ENCODE results near the gene CCDC89.

CCDC89 gene

GRCh38 chr11:85721191-85721590 is 35.2 kb upstream of the CCDC89 start:
- TF ChIP-seq CREB1 (IDR thresholded peaks at IDR 0.05; ENCODE audit: low read depth) (no peak), YY1 (IDR thresholded peaks at IDR 0.05; ENCODE audit: low read depth) (no peak), EGR1 (IDR thresholded peaks at IDR 0.05) (no peak), MAX (IDR thresholded peaks at IDR 0.05) (no peak), ZBTB7A (IDR thresholded peaks at IDR 0.05; ENCODE audit: low read depth) (no peak), RAD21 (IDR thresholded peaks at IDR 0.05; ENCODE audit: low read depth) (no peak), NFIC (IDR thresholded peaks at IDR 0.05) (no peak), TAF1 (IDR thresholded peaks at IDR 0.05; ENCODE audit: low read depth) (no peak), TEAD4 (IDR thresholded peaks at IDR 0.05) (no peak), FOXM1 (IDR thresholded peaks at IDR 0.05; ENCODE audit: borderline replicate concordance, low read depth) (no peak), REST (IDR thresholded peaks at IDR 0.05; ENCODE audit: low read depth) (no peak), TCF12 (IDR thresholded peaks at IDR 0.05; ENCODE audit: low read depth) (no peak), EP300 (IDR thresholded peaks at IDR 0.05; ENCODE audit: borderline replicate concordance) (no peak)
- TF ChIP-seq, protein P1, sequence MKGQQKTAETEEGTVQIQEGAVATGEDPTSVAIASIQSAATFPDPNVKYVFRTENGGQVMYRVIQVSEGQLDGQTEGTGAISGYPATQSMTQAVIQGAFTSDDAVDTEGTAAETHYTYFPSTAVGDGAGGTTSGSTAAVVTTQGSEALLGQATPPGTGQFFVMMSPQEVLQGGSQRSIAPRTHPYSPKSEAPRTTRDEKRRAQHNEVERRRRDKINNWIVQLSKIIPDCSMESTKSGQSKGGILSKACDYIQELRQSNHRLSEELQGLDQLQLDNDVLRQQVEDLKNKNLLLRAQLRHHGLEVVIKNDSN (IDR thresholded peaks at IDR 0.05), result no peak

DNA sequence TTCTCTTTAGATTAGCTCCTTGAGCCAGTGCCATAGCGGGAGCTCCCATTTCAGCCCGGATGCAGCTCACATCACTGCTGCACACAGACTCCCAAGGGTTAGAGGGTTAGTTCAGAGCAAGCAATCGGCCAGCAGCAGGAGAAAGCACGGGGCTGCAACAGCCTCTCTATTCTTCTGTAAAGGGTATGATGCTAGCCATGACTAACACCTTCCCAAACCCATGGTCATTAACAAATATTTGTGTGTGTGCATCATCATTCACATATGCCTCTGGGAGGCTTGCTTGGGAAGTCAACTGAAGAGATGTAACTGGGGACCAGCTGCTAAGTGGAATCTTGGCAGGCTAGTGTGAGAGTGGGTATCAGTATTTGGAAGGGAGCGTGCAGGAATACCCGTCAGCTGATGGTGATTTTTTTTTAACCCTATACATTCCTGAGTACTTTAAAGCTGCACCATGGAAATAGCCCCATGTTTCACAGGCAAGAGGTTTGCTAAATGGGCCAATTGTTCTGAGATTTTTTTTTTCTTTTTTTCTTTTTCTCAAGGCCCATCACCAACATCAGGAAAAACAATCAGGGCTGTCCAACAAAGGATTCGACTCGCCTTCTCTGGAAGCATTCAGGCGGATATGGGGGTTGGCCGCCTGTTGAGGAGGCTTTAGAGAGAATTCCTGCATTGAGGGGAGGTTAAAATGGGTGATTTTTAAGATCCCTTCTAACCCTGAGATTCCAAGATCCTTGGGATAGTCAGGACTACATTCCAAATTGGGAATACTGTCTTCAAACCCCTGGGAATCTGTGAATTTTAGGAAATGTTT is 33.2 kb upstream of the CCDC89 start:
- TF ChIP-seq EGR1 (IDR thresholded peaks at IDR 0.05), result no peak
- TF ChIP-seq, protein P1 (IDR thresholded peaks at IDR 0.05), result peak; percentile 49
- TF ChIP-seq ZBTB7A (IDR thresholded peaks at IDR 0.05; ENCODE audit: low read depth), result no peak
- TF ChIP-seq EP300 (IDR thresholded peaks at IDR 0.05; ENCODE audit: borderline replicate concordance), result peak; percentile 56; the same call in 1 of the 2 replicates
- peak; percentile 31; the same call in 1 of the 2 replicates for TF ChIP-seq FOXM1 (IDR thresholded peaks at IDR 0.05; ENCODE audit: borderline replicate concordance, low read depth)
- no peak for TF ChIP-seq REST (IDR thresholded peaks at IDR 0.05; ENCODE audit: low read depth)
- peak; percentile 66 for TF ChIP-seq TCF12 (IDR thresholded peaks at IDR 0.05; ENCODE audit: low read depth)
- TF ChIP-seq NFIC (IDR thresholded peaks at IDR 0.05), result peak; percentile 74
- TF ChIP-seq TEAD4 (IDR thresholded peaks at IDR 0.05), result peak; percentile 87

- TF ChIP-seq, protein P1 (IDR thresholded peaks at IDR 0.05), result no peak
- TF ChIP-seq MAX (IDR thresholded peaks at IDR 0.05) (no peak), NFIC (IDR thresholded peaks at IDR 0.05) (no peak), CEBPB (IDR thresholded peaks at IDR 0.05) (no peak), ZBTB7A (IDR thresholded peaks at IDR 0.05; ENCODE audit: low read depth) (no peak), EGR1 (IDR thresholded peaks at IDR 0.05) (no peak)
These were observed 32.3 kb upstream of the CCDC89 start for GRCh38 chr11:85718126-85718943.

DNA sequence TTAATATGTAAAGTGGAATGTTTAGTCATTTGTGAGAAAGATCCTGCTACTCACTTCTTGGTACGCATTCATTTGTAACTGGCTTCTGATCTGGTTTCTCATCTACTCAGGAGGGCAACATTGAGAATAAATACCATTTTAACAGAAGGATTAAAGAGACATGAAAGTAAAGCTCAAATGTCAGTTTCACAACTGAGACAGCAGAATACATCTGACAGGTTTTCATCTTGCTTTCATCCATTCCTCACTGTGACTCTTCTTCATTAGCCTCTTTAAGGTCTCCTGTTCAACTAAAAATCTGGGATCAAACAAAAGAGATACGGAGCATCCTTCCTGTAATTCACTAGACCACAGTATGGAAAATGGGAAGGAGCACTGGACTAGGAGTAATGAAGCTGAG is 31.4 kb upstream of the CCDC89 start:
- TF ChIP-seq CREB1 (IDR thresholded peaks at IDR 0.05; ENCODE audit: low read depth) (no peak), NFIC (IDR thresholded peaks at IDR 0.05) (no peak), TCF12 (IDR thresholded peaks at IDR 0.05; ENCODE audit: low read depth) (no peak), REST (IDR thresholded peaks at IDR 0.05; ENCODE audit: low read depth) (no peak), TEAD4 (IDR thresholded peaks at IDR 0.05) (no peak), YY1 (IDR thresholded peaks at IDR 0.05; ENCODE audit: low read depth) (no peak), EGR1 (IDR thresholded peaks at IDR 0.05) (no peak), EP300 (IDR thresholded peaks at IDR 0.05; ENCODE audit: borderline replicate concordance) (no peak), FOXM1 (IDR thresholded peaks at IDR 0.05; ENCODE audit: borderline replicate concordance, low read depth) (no peak), CEBPB (IDR thresholded peaks at IDR 0.05) (no peak), MAX (IDR thresholded peaks at IDR 0.05) (no peak), RAD21 (IDR thresholded peaks at IDR 0.05; ENCODE audit: low read depth) (no peak), TAF1 (IDR thresholded peaks at IDR 0.05; ENCODE audit: low read depth) (no peak), ZBTB7A (IDR thresholded peaks at IDR 0.05; ENCODE audit: low read depth) (no peak)
- TF ChIP-seq, protein P1 (IDR thresholded peaks at IDR 0.05), result no peak
